ENCODE measurements around the gene VPS9D1.

- TF ChIP-seq CTCF (IDR thresholded peaks at IDR 0.05; ENCODE audit: low read length) (no peak), EZH2 (IDR thresholded peaks at IDR 0.05; ENCODE audit: borderline replicate concordance, low read length) (no peak)
These were observed 15.9 kb upstream of the VPS9D1 start for GRCh38 chr16:89736554-89736953.

Data from OCI-LY1 (cell line).